ENCODE measurements around the gene CERS2. TPM values are rescaled to one million over a fixed set of nuclear protein-coding genes. Genes with fewer than 3 reads are reported as not detected.

Gene CERS2
- total and polyA plus RNA-seq, 2 of the 13 experiments (the other 11 are each of a cell fraction or from before 2014, with no cell fraction given): 269 to 298 TPM

DNA sequence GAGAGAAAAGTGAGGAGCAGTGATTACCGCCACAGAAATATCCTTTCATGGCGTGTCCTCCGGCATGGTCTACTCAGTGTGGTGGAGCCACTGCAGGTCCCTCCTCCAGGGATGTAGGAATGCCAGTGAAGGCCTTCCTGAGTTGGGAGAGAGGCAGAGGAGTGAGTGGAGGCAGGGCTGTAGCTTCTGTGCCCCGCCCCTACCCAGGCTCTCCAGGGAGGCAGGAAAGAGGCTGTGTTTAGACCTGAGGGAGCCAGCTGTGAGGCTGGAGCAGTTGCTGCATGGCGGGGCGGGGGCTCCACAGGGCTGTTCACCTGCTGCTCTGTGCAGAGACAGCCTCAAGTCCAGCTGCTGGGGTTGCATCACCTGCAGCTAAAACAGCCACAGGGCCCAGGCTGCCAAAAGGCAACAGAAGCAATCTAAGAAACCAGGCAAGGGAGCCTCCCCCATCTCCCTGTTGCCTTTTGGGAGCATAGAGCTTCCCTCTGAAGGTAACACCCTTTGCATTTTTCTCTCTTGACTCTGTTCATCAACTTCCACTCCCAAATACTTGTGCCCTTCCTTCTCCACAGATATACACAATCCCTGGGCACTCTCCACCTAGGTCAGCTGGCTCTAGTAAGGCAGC is 6.7 kb upstream of the CERS2 start (continued):
- TF ChIP-seq HOXA3 (CRISPR knock-in tag; IDR thresholded peaks at IDR 0.05) (no peak; the same call in 1 of the 2 replicates), YY1 (IDR thresholded peaks at IDR 0.05; ENCODE audit: insufficient read depth, insufficient replicate concordance, low read depth, low read length) (no peak), ZKSCAN8 (CRISPR knock-in tag; IDR thresholded peaks at IDR 0.05; ENCODE audit: borderline replicate concordance) (no peak), PPARG (CRISPR knock-in tag; conservative IDR thresholded peaks at IDR 0.05) (no peak), NFE2L2 (IDR thresholded peaks at IDR 0.05; ENCODE audit: low read length) (no peak), ZZZ3 (CRISPR knock-in tag; IDR thresholded peaks at IDR 0.05; ENCODE audit: borderline replicate concordance) (peak; percentile 23; the same call in 1 of the 2 replicates), FLYWCH1 (CRISPR knock-in tag; IDR thresholded peaks at IDR 0.05) (no peak), GABPA (IDR thresholded peaks at IDR 0.05; ENCODE audit: low read depth, low read length) (no peak), GABPA (CRISPR knock-in tag; IDR thresholded peaks at IDR 0.05; ENCODE audit: low read depth) (no peak), TBP (CRISPR knock-in tag; IDR thresholded peaks at IDR 0.05) (no peak), ZBTB42 (CRISPR knock-in tag; IDR thresholded peaks at IDR 0.05) (peak; percentile 89; the same call in 1 of the 2 replicates), DRAP1 (CRISPR knock-in tag; IDR thresholded peaks at IDR 0.05) (0 out of 2 replicates have a peak, but pooled peaks have one; percentile 34), ZNF282 (IDR thresholded peaks at IDR 0.05; ENCODE audit: partially characterized antibody) (no peak), FOSL1 (CRISPR knock-in tag; IDR thresholded peaks at IDR 0.05; ENCODE audit: borderline replicate concordance) (no peak), ZNF251 (CRISPR knock-in tag; IDR thresholded peaks at IDR 0.05) (no peak), TGIF2 (CRISPR knock-in tag; IDR thresholded peaks at IDR 0.05) (peak; percentile 19; the same call in 1 of the 2 replicates), ZNF891 (CRISPR knock-in tag; IDR thresholded peaks at IDR 0.05) (no peak), TBX2 (CRISPR knock-in tag; IDR thresholded peaks at IDR 0.05; ENCODE audit: borderline replicate concordance) (no peak), HNF4G (IDR thresholded peaks at IDR 0.05; ENCODE audit: borderline replicate concordance, low read depth, low read length) (0 out of 2 replicates have a peak, but pooled peaks have one; percentile 12), HNF4G (CRISPR knock-in tag; IDR thresholded peaks at IDR 0.05; ENCODE audit: borderline replicate concordance, low read depth) (no peak), ATRX (CRISPR knock-in tag; IDR thresholded peaks at IDR 0.05; ENCODE audit: borderline replicate concordance) (no peak), ZNF703 (CRISPR knock-in tag; IDR thresholded peaks at IDR 0.05; ENCODE audit: borderline replicate concordance) (no peak)
- TF ChIP-seq, protein P1, sequence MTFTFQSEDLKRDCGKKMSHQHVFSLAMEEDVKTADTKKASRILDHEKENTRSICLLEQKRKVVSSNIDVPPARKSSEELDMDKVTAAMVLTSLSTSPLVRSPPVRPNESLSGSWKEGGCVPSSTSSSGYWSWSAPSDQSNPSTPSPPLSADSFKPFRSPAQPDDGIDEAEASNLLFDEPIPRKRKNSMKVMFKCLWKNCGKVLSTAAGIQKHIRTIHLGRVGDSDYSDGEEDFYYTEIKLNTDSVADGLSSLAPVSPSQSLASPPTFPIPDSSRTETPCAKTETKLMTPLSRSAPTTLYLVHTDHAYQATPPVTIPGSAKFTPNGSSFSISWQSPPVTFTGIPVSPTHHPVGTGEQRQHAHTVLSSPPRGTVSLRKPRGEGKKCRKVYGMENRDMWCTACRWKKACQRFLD (CRISPR knock-in tag; IDR thresholded peaks at IDR 0.05; ENCODE audit: borderline replicate concordance): no peak
- TF ChIP-seq, protein P2, sequence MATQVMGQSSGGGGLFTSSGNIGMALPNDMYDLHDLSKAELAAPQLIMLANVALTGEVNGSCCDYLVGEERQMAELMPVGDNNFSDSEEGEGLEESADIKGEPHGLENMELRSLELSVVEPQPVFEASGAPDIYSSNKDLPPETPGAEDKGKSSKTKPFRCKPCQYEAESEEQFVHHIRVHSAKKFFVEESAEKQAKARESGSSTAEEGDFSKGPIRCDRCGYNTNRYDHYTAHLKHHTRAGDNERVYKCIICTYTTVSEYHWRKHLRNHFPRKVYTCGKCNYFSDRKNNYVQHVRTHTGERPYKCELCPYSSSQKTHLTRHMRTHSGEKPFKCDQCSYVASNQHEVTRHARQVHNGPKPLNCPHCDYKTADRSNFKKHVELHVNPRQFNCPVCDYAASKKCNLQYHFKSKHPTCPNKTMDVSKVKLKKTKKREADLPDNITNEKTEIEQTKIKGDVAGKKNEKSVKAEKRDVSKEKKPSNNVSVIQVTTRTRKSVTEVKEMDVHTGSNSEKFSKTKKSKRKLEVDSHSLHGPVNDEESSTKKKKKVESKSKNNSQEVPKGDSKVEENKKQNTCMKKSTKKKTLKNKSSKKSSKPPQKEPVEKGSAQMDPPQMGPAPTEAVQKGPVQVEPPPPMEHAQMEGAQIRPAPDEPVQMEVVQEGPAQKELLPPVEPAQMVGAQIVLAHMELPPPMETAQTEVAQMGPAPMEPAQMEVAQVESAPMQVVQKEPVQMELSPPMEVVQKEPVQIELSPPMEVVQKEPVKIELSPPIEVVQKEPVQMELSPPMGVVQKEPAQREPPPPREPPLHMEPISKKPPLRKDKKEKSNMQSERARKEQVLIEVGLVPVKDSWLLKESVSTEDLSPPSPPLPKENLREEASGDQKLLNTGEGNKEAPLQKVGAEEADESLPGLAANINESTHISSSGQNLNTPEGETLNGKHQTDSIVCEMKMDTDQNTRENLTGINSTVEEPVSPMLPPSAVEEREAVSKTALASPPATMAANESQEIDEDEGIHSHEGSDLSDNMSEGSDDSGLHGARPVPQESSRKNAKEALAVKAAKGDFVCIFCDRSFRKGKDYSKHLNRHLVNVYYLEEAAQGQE (IDR thresholded peaks at IDR 0.05; ENCODE audit: borderline replicate concordance in 1 of 2, low read depth in 1 of 2, low read length in 2 of 2): no peak
- TF ChIP-seq, protein P3, sequence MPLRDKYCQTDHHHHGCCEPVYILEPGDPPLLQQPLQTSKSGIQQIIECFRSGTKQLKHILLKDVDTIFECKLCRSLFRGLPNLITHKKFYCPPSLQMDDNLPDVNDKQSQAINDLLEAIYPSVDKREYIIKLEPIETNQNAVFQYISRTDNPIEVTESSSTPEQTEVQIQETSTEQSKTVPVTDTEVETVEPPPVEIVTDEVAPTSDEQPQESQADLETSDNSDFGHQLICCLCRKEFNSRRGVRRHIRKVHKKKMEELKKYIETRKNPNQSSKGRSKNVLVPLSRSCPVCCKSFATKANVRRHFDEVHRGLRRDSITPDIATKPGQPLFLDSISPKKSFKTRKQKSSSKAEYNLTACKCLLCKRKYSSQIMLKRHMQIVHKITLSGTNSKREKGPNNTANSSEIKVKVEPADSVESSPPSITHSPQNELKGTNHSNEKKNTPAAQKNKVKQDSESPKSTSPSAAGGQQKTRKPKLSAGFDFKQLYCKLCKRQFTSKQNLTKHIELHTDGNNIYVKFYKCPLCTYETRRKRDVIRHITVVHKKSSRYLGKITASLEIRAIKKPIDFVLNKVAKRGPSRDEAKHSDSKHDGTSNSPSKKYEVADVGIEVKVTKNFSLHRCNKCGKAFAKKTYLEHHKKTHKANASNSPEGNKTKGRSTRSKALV (CRISPR knock-in tag; IDR thresholded peaks at IDR 0.05): no peak
